K562 (cell line): ENCODE data around the gene TEX54. TPM values are rescaled to one million over a fixed set of nuclear protein-coding genes. Genes with fewer than 3 reads are reported as not detected.

Source experiments
- E2F6 ChIP-seq, 2 experiments: IDR thresholded peaks; 2 replicates each; pipeline ENCODE4 v1.6.1; 2011; ENCODE audit warnings: borderline replicate concordance in 1 of 2, control low read depth in 1 of 2, low read depth in 1 of 2, low read length in 1 of 2, mild to moderate bottlenecking in 1 of 2, mixed read lengths in 1 of 2, moderate library complexity in 1 of 2; ENCODE audit not compliant: insufficient read depth in 1 of 2, insufficient read length in 1 of 2, poor library complexity in 1 of 2, severe bottlenecking in 1 of 2; ENCODE audit errors: extremely low read depth in 1 of 2
- ERF ChIP-seq: fragments of 450-650 bp; formaldehyde crosslinking; IDR thresholded peaks from 2 replicates; pipeline ENCODE4 v1.4.0; 2020; ENCODE audit warnings: mild to moderate bottlenecking, mixed read lengths
- THRAP3 ChIP-seq: fragments of 450-650 bp; IDR thresholded peaks from 2 replicates; pipeline ENCODE4 v1.6.1; 2016; ENCODE audit warnings: mild to moderate bottlenecking, inconsistent platforms, borderline replicate concordance
- ZNF398 ChIP-seq: fragments of 250-450 bp; sonication (Bioruptor Pico); IDR thresholded peaks from 2 replicates; pipeline ENCODE4 v1.8.0; 2021; ENCODE audit warnings: moderate library complexity, mild to moderate bottlenecking, inconsistent platforms
- polyA plus RNA-seq, 8 experiments: library from polyadenylated mRNA; depleted of rRNA in 4 of 8; stranded (reverse) in 5 of 8; unstranded in 3 of 8; fragments of >200 nt; fragmentation: Nextera tagmentation in 2 of 8; fragmentation: Illumina TruSeq in 1 of 8; extraction: Ambion mirVana in 2 of 8; extraction: Trizol in 1 of 8; gene quantifications; 2 replicates each; pipeline versions ENCODE4 v1.2.1 to v1.2.3, GENCODE V29; 2011 to 2014; ENCODE audit warnings: inconsistent platforms in 1 of 8, missing spikeins in 1 of 8
- total RNA-seq, 7 experiments: library from RNA; depleted of rRNA in 6 of 7; stranded (reverse); fragments of >200 nt in 6 of 7; fragmentation: Illumina TruSeq in 2 of 7; extraction: Trizol in 2 of 7; gene quantifications; 2 replicates each; pipeline versions ENCODE4 v1.2.1 to v1.2.3, GENCODE V29; 2011 to 2021; ENCODE audit warnings: low replicate concordance in 1 of 7
- TF ChIP-seq, protein P1 (sequence below), 2 experiments: fragments of 450-650 bp in 1 of 2; sonication (generic) in 1 of 2; formaldehyde crosslinking in 1 of 2; IDR thresholded peaks; 2 replicates each; pipeline versions ENCODE4 v1.7.1 to v1.9.0; 2016 to 2022; ENCODE audit warnings: inconsistent platforms in 1 of 2, mild to moderate bottlenecking in 1 of 2, missing genetic modification reagents in 1 of 2
- TF ChIP-seq, protein P2 (sequence below): sonication (generic); formaldehyde crosslinking; IDR thresholded peaks from 2 replicates; pipeline ENCODE4 v1.8.0; 2022; ENCODE audit warnings: mild to moderate bottlenecking, missing genetic modification reagents
- TF ChIP-seq, protein P3 (sequence below): fragments of 250-450 bp; sonication (Bioruptor Pico); IDR thresholded peaks from 2 replicates; pipeline ENCODE4 v1.6.1; 2021; ENCODE audit warnings: mild to moderate bottlenecking

TEX54 gene
- total and polyA plus RNA-seq, 9 of the 15 experiments (the other 6 are each of a cell fraction or from before 2014, with no cell fraction given), result not detected

DNA sequence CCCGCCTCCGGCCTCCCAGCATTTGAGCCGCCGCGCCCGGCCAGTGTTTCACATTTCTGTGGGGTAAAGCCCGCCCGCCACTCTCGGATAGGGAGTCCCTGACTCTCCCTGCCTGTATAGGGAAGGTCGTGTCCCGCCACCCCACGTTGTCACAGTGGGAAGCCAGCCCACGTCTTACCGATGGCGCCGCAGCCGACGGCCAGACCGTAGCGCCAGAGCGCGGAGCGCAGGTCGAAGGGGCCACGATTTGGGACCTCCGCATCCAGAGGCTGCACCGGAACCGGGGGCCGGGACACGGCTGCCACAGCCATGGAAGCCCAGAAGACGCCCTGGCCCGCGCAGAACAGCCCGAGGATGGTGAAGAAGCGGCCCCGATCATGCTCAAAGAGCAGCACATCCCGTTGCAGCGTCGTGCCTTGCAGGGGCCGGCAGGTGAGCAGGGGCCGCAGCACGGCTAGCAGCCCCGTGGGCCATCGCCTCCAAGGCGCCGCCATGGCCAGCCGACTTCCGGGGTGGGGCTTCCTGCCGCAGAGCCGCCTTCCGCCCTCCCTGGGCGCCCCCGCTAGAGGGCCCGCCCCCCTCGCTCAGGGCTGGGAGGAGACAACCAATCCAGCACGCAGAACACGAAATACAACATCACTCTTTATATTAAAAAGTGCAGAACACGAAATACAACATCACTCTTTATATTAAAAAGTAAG is 41.0 kb downstream of the TEX54 start, which contains the start of gene TMEM223 (continued):
- TF ChIP-seq, protein P1, sequence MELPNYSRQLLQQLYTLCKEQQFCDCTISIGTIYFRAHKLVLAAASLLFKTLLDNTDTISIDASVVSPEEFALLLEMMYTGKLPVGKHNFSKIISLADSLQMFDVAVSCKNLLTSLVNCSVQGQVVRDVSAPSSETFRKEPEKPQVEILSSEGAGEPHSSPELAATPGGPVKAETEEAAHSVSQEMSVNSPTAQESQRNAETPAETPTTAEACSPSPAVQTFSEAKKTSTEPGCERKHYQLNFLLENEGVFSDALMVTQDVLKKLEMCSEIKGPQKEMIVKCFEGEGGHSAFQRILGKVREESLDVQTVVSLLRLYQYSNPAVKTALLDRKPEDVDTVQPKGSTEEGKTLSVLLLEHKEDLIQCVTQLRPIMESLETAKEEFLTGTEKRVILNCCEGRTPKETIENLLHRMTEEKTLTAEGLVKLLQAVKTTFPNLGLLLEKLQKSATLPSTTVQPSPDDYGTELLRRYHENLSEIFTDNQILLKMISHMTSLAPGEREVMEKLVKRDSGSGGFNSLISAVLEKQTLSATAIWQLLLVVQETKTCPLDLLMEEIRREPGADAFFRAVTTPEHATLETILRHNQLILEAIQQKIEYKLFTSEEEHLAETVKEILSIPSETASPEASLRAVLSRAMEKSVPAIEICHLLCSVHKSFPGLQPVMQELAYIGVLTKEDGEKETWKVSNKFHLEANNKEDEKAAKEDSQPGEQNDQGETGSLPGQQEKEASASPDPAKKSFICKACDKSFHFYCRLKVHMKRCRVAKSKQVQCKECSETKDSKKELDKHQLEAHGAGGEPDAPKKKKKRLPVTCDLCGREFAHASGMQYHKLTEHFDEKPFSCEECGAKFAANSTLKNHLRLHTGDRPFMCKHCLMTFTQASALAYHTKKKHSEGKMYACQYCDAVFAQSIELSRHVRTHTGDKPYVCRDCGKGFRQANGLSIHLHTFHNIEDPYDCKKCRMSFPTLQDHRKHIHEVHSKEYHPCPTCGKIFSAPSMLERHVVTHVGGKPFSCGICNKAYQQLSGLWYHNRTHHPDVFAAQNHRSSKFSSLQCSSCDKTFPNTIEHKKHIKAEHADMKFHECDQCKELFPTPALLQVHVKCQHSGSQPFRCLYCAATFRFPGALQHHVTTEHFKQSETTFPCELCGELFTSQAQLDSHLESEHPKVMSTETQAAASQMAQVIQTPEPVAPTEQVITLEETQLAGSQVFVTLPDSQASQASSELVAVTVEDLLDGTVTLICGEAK (IDR thresholded peaks at IDR 0.05), result peak; percentile 91
- TF ChIP-seq, protein P1 (CRISPR knock-in tag; IDR thresholded peaks at IDR 0.05), result no peak
- TF ChIP-seq E2F6 (IDR thresholded peaks at IDR 0.05; ENCODE audit: borderline replicate concordance in 1 of 2, extremely low read depth in 1 of 2, insufficient read depth in 1 of 2, insufficient read length in 1 of 2, low read depth in 1 of 2, low read length in 1 of 2, poor library complexity in 1 of 2, severe bottlenecking in 1 of 2) (no peak), ERF (peak; percentile 80; the same call in 1 of the 2 replicates), ZNF398 (CRISPR knock-in tag) (no peak), THRAP3 (0 out of 2 replicates have a peak, but pooled peaks have one; percentile 31)
- TF ChIP-seq, protein P2, sequence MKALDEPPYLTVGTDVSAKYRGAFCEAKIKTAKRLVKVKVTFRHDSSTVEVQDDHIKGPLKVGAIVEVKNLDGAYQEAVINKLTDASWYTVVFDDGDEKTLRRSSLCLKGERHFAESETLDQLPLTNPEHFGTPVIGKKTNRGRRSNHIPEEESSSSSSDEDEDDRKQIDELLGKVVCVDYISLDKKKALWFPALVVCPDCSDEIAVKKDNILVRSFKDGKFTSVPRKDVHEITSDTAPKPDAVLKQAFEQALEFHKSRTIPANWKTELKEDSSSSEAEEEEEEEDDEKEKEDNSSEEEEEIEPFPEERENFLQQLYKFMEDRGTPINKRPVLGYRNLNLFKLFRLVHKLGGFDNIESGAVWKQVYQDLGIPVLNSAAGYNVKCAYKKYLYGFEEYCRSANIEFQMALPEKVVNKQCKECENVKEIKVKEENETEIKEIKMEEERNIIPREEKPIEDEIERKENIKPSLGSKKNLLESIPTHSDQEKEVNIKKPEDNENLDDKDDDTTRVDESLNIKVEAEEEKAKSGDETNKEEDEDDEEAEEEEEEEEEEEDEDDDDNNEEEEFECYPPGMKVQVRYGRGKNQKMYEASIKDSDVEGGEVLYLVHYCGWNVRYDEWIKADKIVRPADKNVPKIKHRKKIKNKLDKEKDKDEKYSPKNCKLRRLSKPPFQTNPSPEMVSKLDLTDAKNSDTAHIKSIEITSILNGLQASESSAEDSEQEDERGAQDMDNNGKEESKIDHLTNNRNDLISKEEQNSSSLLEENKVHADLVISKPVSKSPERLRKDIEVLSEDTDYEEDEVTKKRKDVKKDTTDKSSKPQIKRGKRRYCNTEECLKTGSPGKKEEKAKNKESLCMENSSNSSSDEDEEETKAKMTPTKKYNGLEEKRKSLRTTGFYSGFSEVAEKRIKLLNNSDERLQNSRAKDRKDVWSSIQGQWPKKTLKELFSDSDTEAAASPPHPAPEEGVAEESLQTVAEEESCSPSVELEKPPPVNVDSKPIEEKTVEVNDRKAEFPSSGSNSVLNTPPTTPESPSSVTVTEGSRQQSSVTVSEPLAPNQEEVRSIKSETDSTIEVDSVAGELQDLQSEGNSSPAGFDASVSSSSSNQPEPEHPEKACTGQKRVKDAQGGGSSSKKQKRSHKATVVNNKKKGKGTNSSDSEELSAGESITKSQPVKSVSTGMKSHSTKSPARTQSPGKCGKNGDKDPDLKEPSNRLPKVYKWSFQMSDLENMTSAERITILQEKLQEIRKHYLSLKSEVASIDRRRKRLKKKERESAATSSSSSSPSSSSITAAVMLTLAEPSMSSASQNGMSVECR (CRISPR knock-in tag), result peak; percentile 97
- TF ChIP-seq, protein P3, sequence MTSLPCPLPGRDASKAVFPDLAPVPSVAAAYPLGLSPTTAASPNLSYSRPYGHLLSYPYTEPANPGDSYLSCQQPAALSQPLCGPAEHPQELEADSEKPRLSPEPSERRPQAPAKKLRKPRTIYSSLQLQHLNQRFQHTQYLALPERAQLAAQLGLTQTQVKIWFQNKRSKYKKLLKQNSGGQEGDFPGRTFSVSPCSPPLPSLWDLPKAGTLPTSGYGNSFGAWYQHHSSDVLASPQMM (CRISPR knock-in tag), result no peak
